GM23338 (cell line): Measurements from ENCODE around the gene NPEPL1. TPM values are rescaled to one million over a fixed set of nuclear protein-coding genes. Genes with fewer than 3 reads are reported as not detected.

Experiments
- ATAC-seq: fragments of 200-7000 bp; cut with Tn5 transposase; 3 replicates; pipeline ENCODE4 v1.9.1; 2020
- DNase-seq: peaks from one replicate; pipeline ENCODE4 v3.0.0-alpha.2; 2015; ENCODE audit warnings: low spot score
- H2AFZ ChIP-seq: fragments of 200-600 bp; sonication (generic); 2 replicates; pipeline ENCODE4 v1.8.0; 2016; ENCODE audit warnings: antibody characterized with exemption, mild to moderate bottlenecking, moderate library complexity
- H3F3A ChIP-seq: fragments of 200-600 bp; sonication (generic); replicated peaks from 2 replicates; pipeline ENCODE4 v1.8.0; 2017; ENCODE audit warnings: antibody characterized with exemption, mixed run types, low read depth
- H3K27ac ChIP-seq: fragments of 200-600 bp; sonication (generic); 2 replicates; pipeline ENCODE4 v1.6.1; 2016; ENCODE audit warnings: low read depth
- H3K27me3 ChIP-seq: fragments of 200-600 bp; sonication (generic); 2 replicates; pipeline ENCODE4 v1.8.0; 2016; ENCODE audit warnings: mild to moderate bottlenecking, mixed run types, moderate library complexity; ENCODE audit not compliant: insufficient read depth
- H3K36me3 ChIP-seq: fragments of 200-600 bp; sonication (generic); 2 replicates; pipeline ENCODE4 v1.8.0; 2016; ENCODE audit warnings: mild to moderate bottlenecking; ENCODE audit not compliant: insufficient read depth
- H3K4me1 ChIP-seq: fragments of 200-600 bp; sonication (generic); 2 replicates; pipeline ENCODE4 v1.8.0; 2016; ENCODE audit warnings: mild to moderate bottlenecking, moderate library complexity; ENCODE audit not compliant: insufficient read depth
- H3K4me2 ChIP-seq: fragments of 200-600 bp; sonication (generic); 2 replicates; pipeline ENCODE4 v1.7.1; 2017; ENCODE audit warnings: mixed run types
- H3K4me3 ChIP-seq: fragments of 200-600 bp; sonication (generic); 2 replicates; pipeline ENCODE4 v1.6.1; 2016; ENCODE audit warnings: mixed run types
- H3K79me2 ChIP-seq: fragments of 200-600 bp; sonication (generic); replicated peaks from 2 replicates; pipeline ENCODE4 v1.8.0; 2017; ENCODE audit warnings: mild to moderate bottlenecking; ENCODE audit not compliant: insufficient read depth
- H3K9me2 ChIP-seq: fragments of 200-600 bp; sonication (generic); 2 replicates; pipeline ENCODE4 v1.8.0; 2017; ENCODE audit not compliant: insufficient read depth
- H4K20me1 ChIP-seq: fragments of 200-600 bp; sonication (generic); replicated peaks from 2 replicates; pipeline ENCODE4 v1.8.0; 2017; ENCODE audit warnings: mild to moderate bottlenecking; ENCODE audit not compliant: insufficient read depth
- H3K27ac Mint-ChIP-seq: 2 replicates; pipeline ENCODE4 v1.8.0; 2020; ENCODE audit warnings: inconsistent platforms, mild to moderate bottlenecking, moderate library complexity, mixed read lengths
- H3K27me3 Mint-ChIP-seq: 3 replicates; pipeline ENCODE4 v1.8.0; 2022; ENCODE audit warnings: low read depth, mild to moderate bottlenecking, moderate library complexity, mixed read lengths, inconsistent platforms; ENCODE audit not compliant: insufficient read depth, poor library complexity
- H3K36me3 Mint-ChIP-seq: 3 replicates; pipeline ENCODE4 v1.8.0; 2021; ENCODE audit warnings: low read depth, mild to moderate bottlenecking, inconsistent platforms, moderate library complexity, mixed read lengths
- H3K4me1 Mint-ChIP-seq: 3 replicates; pipeline ENCODE4 v1.8.0; 2020; ENCODE audit warnings: mild to moderate bottlenecking, inconsistent platforms, mixed read lengths
- H3K4me3 Mint-ChIP-seq: 3 replicates; pipeline ENCODE4 v1.8.0; 2021; ENCODE audit warnings: moderate library complexity, mild to moderate bottlenecking, inconsistent platforms, mixed read lengths
- H3K9me3 Mint-ChIP-seq: 3 replicates; pipeline ENCODE4 v1.8.0; 2020; ENCODE audit warnings: moderate library complexity, mild to moderate bottlenecking, inconsistent platforms, mixed read lengths
- CTCF ChIP-seq, 2 experiments: fragments of 200-600 bp in 1 of 2; sonication (generic) in 1 of 2; conservative IDR thresholded peaks; 2 replicates each; pipeline versions ENCODE4 v1.5.1 to v1.6.1; 2016 to 2017; ENCODE audit warnings: antibody characterized with exemption in 2 of 2, low read depth in 2 of 2, mild to moderate bottlenecking in 2 of 2, moderate library complexity in 1 of 2
- ETS1 ChIP-seq: IDR thresholded peaks from 2 replicates; pipeline ENCODE4 v1.6.1; 2016; ENCODE audit warnings: antibody characterized with exemption
- EZH2 ChIP-seq: fragments of 200-600 bp; sonication (generic); IDR thresholded peaks from one replicate; pipeline ENCODE4 v1.8.0; 2017; ENCODE audit warnings: antibody characterized with exemption, mild to moderate bottlenecking, low read depth; ENCODE audit not compliant: unreplicated experiment
- NANOG ChIP-seq: IDR thresholded peaks from 2 replicates; pipeline ENCODE4 v1.6.1; 2016; ENCODE audit warnings: antibody characterized with exemption, borderline replicate concordance
- POLR2AphosphoS5 ChIP-seq: IDR thresholded peaks from 2 replicates; pipeline ENCODE4 v1.6.1; 2016; ENCODE audit warnings: antibody characterized with exemption, low read depth
- REST ChIP-seq: IDR thresholded peaks from one replicate; pipeline ENCODE4 v1.6.1; 2018; ENCODE audit warnings: antibody characterized with exemption; ENCODE audit not compliant: unreplicated experiment
- STAT1 ChIP-seq: IDR thresholded peaks from one replicate; pipeline ENCODE4 v1.6.1; 2016; ENCODE audit warnings: antibody characterized with exemption; ENCODE audit not compliant: unreplicated experiment
- ZNF114 ChIP-seq: fragments of 250-450 bp; sonication (Bioruptor Pico); IDR thresholded peaks from 2 replicates; pipeline ENCODE4 v1.5.0; 2020; ENCODE audit warnings: mild to moderate bottlenecking, moderate library complexity
- ZNF331 ChIP-seq: fragments of 250-450 bp; sonication (Bioruptor Pico); IDR thresholded peaks from 2 replicates; pipeline ENCODE4 v1.5.0; 2020; ENCODE audit warnings: low read depth, mild to moderate bottlenecking, moderate library complexity
- polyA plus RNA-seq: library from polyadenylated mRNA; unstranded; fragments of >200 nt; fragmentation: Nextera tagmentation; extraction: Ambion mirVana; gene quantifications from 2 replicates; pipeline ENCODE4 v1.2.1, GENCODE V29; 2016
- total RNA-seq: library from RNA; depleted of rRNA; stranded (reverse); fragments of >200 nt; shearing (Covaris generic); gene quantifications from 2 replicates; pipeline ENCODE4 v1.2.3, GENCODE V29; 2014

The NPEPL1 gene
- total and polyA plus RNA-seq, 2 experiments from 2014 or later, result 23.5 to 30.0 TPM

- H3K27ac ChIP-seq, result no peak overlapping the region
- TF ChIP-seq REST (no peak), ETS1 (no peak), POLR2AphosphoS5 (no peak), ZNF114 (no peak)
- H3K36me3 Mint-ChIP-seq, result peaks cover 1% of the 10 kb centered on the region; the same call in 2 of the 3 replicates
- no peak overlapping the region for H3K4me3 Mint-ChIP-seq
- H3K36me3 ChIP-seq, result no peaks in the 10 kb centered on the region
- ATAC-seq, result no peak
- no peak for DNase-seq
- no peak overlapping the region for H3K27ac Mint-ChIP-seq
- no peak overlapping the region for H2AFZ ChIP-seq
- H4K20me1 ChIP-seq, result no peaks in the 10 kb centered on the region; the same call in 1 of the 2 replicates
- H3K4me3 ChIP-seq, result no peak overlapping the region
- H3K27me3 ChIP-seq, result no peaks in the 10 kb centered on the region
- no peaks in the 10 kb centered on the region for H3K9me2 ChIP-seq
- no peaks in the 10 kb centered on the region for H3F3A ChIP-seq
- H3K27me3 Mint-ChIP-seq, result peaks cover 9% of the 10 kb centered on the region
- H3K4me1 Mint-ChIP-seq, result peaks cover 15% of the 10 kb centered on the region
- no peaks in the 10 kb centered on the region for H3K79me2 ChIP-seq
- H3K4me1 ChIP-seq, result no peaks in the 10 kb centered on the region; the same call in 1 of the 2 replicates
- H3K9me3 Mint-ChIP-seq, result no peaks in the 10 kb centered on the region; the same call in 2 of the 3 replicates
- H3K4me2 ChIP-seq, result no peak overlapping the region
These were observed 26.1 kb downstream of the NPEPL1 start for GRCh38 chr20:58718729-58719128.

GRCh38 chr20:58719258-58719657 is 26.7 kb downstream of the NPEPL1 start:
- Histone ChIP-seq H3K4me2 (no peak overlapping the region), H3K27me3 (no peaks in the 10 kb centered on the region), H3K4me3 (no peak overlapping the region), H3K4me1 (no peaks in the 10 kb centered on the region; the same call in 1 of the 2 replicates), H3F3A (no peaks in the 10 kb centered on the region), H4K20me1 (no peaks in the 10 kb centered on the region; the same call in 1 of the 2 replicates), H2AFZ (no peak overlapping the region), H3K27ac (no peak overlapping the region), H3K36me3 (no peaks in the 10 kb centered on the region), H3K79me2 (no peaks in the 10 kb centered on the region), H3K9me2 (no peaks in the 10 kb centered on the region)
- ATAC-seq, result no peak
- Mint-ChIP-seq H3K27me3 (peaks cover 9% of the 10 kb centered on the region), H3K4me3 (no peak overlapping the region), H3K9me3 (peaks cover 1% of the 10 kb centered on the region; the same call in 1 of the 3 replicates), H3K27ac (no peak overlapping the region), H3K4me1 (peaks cover 15% of the 10 kb centered on the region), H3K36me3 (peaks cover 2% of the 10 kb centered on the region; the same call in 2 of the 3 replicates)
- no peak for DNase-seq
- TF ChIP-seq POLR2AphosphoS5 (no peak), ZNF331 (CRISPR knock-in tag) (no peak), CTCF (conservative IDR thresholded peaks at IDR 0.05; ENCODE audit: low read depth in 2 of 2) (no peak), EZH2 (no peak), NANOG (no peak), STAT1 (no peak), ZNF114 (no peak), ETS1 (no peak)
